Stomach (tissue), 4 donors: Measurements from ENCODE around the gene PTGDS.

Experiments used
- POLR2A ChIP-seq, 4 donors: fragments of 450-650 bp; IDR thresholded peaks; one replicate each; pipeline ENCODE4 v1.6.1; 2016; ENCODE audit warnings: antibody characterized with exemption in 4 of 4, control low read depth in 2 of 4, mild to moderate bottlenecking in 1 of 4, moderate library complexity in 1 of 4
- POLR2AphosphoS5 ChIP-seq, 3 donors: sonication (generic); formaldehyde crosslinking; IDR thresholded peaks; one replicate each; pipeline ENCODE4 v1.6.1; 2016; ENCODE audit warnings: antibody characterized with exemption in 3 of 3
- TF ChIP-seq, protein P1 (sequence below), 7 experiments: fragments of 450-650 bp in 4 of 7; fragments of 200-600 bp in 3 of 7; sonication (generic) in 3 of 7; IDR thresholded peaks; one replicate each; pipeline ENCODE4 v1.5.1; 2016 to 2019; ENCODE audit warnings: antibody characterized with exemption in 7 of 7, control low read depth in 2 of 7, mild to moderate bottlenecking in 1 of 7

DNA sequence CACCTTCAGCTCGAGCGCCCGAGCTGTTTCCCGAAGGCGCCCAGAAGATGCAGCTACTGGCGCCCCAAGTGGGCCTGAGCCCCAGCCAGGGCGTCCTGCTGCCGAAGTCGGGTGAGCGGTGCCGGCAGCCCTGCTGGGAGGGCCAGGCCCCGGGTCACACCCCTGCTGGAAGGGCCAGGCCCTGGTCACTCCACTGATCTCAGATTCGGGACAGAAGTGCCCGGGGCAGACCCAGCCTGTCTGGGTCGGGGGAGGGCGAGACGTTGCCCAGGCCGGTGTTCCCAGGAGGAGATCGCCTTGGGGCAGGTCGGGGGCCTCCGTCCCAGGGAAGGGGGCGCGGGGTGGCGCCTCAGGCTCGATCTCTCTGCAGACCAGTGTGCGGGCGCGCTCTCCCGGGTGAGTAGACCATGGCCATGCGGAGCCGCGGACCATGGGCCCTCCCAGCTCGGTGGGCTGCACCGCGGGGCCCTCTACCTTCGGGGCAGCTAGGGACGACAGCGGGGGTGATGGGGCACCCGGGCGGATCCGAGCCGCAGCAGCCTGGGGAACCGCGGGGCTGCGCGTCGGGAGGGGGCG, 7.8 kb downstream of the PTGDS start:
- TF ChIP-seq, protein P1, sequence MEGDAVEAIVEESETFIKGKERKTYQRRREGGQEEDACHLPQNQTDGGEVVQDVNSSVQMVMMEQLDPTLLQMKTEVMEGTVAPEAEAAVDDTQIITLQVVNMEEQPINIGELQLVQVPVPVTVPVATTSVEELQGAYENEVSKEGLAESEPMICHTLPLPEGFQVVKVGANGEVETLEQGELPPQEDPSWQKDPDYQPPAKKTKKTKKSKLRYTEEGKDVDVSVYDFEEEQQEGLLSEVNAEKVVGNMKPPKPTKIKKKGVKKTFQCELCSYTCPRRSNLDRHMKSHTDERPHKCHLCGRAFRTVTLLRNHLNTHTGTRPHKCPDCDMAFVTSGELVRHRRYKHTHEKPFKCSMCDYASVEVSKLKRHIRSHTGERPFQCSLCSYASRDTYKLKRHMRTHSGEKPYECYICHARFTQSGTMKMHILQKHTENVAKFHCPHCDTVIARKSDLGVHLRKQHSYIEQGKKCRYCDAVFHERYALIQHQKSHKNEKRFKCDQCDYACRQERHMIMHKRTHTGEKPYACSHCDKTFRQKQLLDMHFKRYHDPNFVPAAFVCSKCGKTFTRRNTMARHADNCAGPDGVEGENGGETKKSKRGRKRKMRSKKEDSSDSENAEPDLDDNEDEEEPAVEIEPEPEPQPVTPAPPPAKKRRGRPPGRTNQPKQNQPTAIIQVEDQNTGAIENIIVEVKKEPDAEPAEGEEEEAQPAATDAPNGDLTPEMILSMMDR (IDR thresholded peaks at IDR 0.05) = no peak
- TF ChIP-seq POLR2AphosphoS5 (IDR thresholded peaks at IDR 0.05) = no peak
- TF ChIP-seq POLR2A (IDR thresholded peaks at IDR 0.05) = no peak
